ENCODE data around the gene NUDCD3. TPM values are rescaled to one million over a fixed set of nuclear protein-coding genes. Genes with fewer than 3 reads are reported as not detected.

Gene NUDCD3
- total RNA-seq, 4 donors from 2014 or later: 44.7 to 57.3 (median 49.7) TPM

GRCh38 chr7:44411306-44411705, 79.2 kb downstream of the NUDCD3 start:
- DNase-seq (ENCODE audit: low spot score in 2 of 2): no peak
- 97 to 99% methylated on average over 2 of the region's 2 CpGs for WGBS, 2 donors
- Histone ChIP-seq H3K4me1 (peaks cover 0 to 21% (median 3%) of the 10 kb centered on the region in 4 donors), H3K27ac (no peak overlapping the region), H3K27me3 (no peaks in the 10 kb centered on the region), H3K9me3 (peaks cover 0 to 20% (median 0%) of the 10 kb centered on the region in 4 donors), H3K36me3 (peaks cover 0 to 30% (median 0%) of the 10 kb centered on the region in 3 donors), H3K4me3 (no peak overlapping the region)
- TF ChIP-seq POLR2A (IDR thresholded peaks at IDR 0.05) (no peak), EP300 (IDR thresholded peaks at IDR 0.05) (no peak)

DNA sequence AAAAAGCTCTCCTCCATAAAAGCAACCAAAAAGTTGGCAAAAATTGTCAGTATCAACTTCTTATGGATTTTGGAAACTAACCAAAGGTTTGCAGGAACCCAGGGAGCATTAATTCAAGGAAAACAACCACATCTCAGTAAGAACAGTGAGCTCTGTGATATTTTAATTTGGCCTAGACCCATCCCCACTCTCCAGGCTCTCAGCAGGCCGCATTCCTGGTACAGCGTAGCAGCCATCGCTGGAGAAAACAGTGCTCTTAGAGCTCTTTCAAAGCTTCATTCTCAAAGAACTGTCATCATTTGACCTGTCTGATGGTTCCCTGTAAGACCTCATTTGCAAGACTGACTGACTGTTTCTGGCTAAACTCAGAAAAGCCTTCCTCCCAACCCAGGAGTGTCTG, 81.9 kb downstream of the NUDCD3 start:
- Histone ChIP-seq H3K4me3 (no peak overlapping the region), H3K9me3 (peaks cover 0 to 20% (median 0%) of the 10 kb centered on the region in 4 donors), H3K27ac (peak overlapping the region in 1 of 4 donors; percentile 23), H3K36me3 (peaks cover 0 to 45% (median 0%) of the 10 kb centered on the region in 3 donors), H3K4me1 (peaks cover 0 to 21% (median 3%) of the 10 kb centered on the region in 4 donors), H3K27me3 (no peaks in the 10 kb centered on the region)
- 36 to 39% methylated on average over 3 of the region's 3 CpGs for WGBS, 2 donors
- TF ChIP-seq, protein P1, sequence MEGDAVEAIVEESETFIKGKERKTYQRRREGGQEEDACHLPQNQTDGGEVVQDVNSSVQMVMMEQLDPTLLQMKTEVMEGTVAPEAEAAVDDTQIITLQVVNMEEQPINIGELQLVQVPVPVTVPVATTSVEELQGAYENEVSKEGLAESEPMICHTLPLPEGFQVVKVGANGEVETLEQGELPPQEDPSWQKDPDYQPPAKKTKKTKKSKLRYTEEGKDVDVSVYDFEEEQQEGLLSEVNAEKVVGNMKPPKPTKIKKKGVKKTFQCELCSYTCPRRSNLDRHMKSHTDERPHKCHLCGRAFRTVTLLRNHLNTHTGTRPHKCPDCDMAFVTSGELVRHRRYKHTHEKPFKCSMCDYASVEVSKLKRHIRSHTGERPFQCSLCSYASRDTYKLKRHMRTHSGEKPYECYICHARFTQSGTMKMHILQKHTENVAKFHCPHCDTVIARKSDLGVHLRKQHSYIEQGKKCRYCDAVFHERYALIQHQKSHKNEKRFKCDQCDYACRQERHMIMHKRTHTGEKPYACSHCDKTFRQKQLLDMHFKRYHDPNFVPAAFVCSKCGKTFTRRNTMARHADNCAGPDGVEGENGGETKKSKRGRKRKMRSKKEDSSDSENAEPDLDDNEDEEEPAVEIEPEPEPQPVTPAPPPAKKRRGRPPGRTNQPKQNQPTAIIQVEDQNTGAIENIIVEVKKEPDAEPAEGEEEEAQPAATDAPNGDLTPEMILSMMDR (IDR thresholded peaks at IDR 0.05): no peak
- TF ChIP-seq EP300 (IDR thresholded peaks at IDR 0.05) (no peak), POLR2A (IDR thresholded peaks at IDR 0.05) (no peak)
- DNase-seq (ENCODE audit: low spot score in 2 of 2): no peak

DNA sequence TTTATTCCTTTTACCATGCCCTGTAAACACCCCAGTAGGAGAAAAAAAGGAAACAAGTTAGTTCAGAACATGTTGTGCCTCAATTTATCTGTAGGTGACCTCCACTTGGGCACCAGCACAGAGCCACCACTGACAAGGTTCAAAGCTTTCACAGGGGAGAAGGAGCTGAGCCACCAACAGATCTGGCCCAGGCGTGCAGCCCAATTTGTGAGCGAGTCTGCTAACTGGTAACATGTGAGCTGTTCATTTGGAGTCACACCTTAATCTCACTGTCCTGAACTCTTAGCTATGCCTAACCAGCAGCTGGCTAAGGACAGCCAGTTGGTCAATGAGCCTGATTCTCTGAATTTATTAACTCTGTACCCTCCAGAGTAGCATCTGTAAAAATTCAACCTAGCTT, 86.7 kb downstream of the NUDCD3 start:
- WGBS, 2 donors: 83 to 93% methylated on average over 2 of the region's 2 CpGs
- Histone ChIP-seq H3K4me3 (no peak overlapping the region), H3K27me3 (no peaks in the 10 kb centered on the region), H3K36me3 (peaks cover 0 to 57% (median 0%) of the 10 kb centered on the region in 3 donors), H3K27ac (no peak overlapping the region), H3K9me3 (no peaks in the 10 kb centered on the region), H3K4me1 (peaks cover 0 to 13% (median 3%) of the 10 kb centered on the region in 4 donors)
- TF ChIP-seq, protein P1 (IDR thresholded peaks at IDR 0.05): no peak
- TF ChIP-seq EP300 (IDR thresholded peaks at IDR 0.05) (no peak), POLR2A (IDR thresholded peaks at IDR 0.05) (no peak)
- DNase-seq (ENCODE audit: low spot score in 2 of 2): no peak

DNA sequence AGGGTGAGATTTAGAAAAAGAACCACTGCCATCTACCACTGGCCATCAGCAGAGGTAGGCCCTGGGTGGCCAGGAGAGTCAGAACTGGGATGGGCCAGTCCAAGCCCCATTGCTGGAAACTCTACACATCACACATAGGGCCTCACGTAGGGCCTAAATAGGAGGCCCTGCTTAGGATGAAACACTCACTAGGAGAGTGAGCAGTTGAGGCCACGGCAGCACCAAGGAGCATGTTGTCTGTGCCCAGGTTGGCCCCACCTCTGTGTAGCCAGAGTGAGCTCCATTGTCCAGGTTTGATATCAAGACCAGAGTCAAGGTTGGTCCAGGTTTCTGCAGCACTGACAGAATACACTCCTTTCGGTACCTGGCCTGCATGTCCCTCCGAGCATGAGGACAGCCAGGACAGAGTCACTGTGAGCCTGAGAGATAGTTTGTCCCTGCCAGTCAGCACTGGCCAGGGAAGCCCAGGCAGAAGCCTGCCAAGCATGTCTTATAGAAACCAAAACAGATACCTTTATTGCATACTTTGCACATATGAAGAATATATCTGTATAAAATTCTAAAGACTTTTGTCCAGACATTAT, 87.2 kb downstream of the NUDCD3 start:
- 93 to 100% methylated on average over 2 to 4 of the region's 4 CpGs for WGBS, 2 donors
- no peak for DNase-seq (ENCODE audit: low spot score in 2 of 2)
- TF ChIP-seq, protein P1 (IDR thresholded peaks at IDR 0.05): no peak
- TF ChIP-seq POLR2A (IDR thresholded peaks at IDR 0.05): no peak
- TF ChIP-seq EP300 (IDR thresholded peaks at IDR 0.05): no peak
- H3K36me3 ChIP-seq: peaks cover 0 to 62% (median 0%) of the 10 kb centered on the region in 3 donors
- H3K4me3 ChIP-seq: no peak overlapping the region
- H3K27ac ChIP-seq: no peak overlapping the region
- H3K4me1 ChIP-seq: peaks cover 0 to 8% (median 1%) of the 10 kb centered on the region in 4 donors
- H3K27me3 ChIP-seq: no peaks in the 10 kb centered on the region
- H3K9me3 ChIP-seq: no peaks in the 10 kb centered on the region

- TF ChIP-seq, protein P1 (IDR thresholded peaks at IDR 0.05): no peak
- TF ChIP-seq EP300 (IDR thresholded peaks at IDR 0.05) (no peak), POLR2A (IDR thresholded peaks at IDR 0.05) (no peak)
- Histone ChIP-seq H3K4me3 (no peak overlapping the region), H3K4me1 (peaks cover 0 to 3% (median 0%) of the 10 kb centered on the region in 4 donors), H3K9me3 (no peaks in the 10 kb centered on the region), H3K27ac (no peak overlapping the region), H3K27me3 (no peaks in the 10 kb centered on the region), H3K36me3 (peaks cover 0 to 69% (median 0%) of the 10 kb centered on the region in 3 donors)
- WGBS, 2 donors: 93 to 98% methylated on average over 14 of the region's 14 CpGs
- DNase-seq (ENCODE audit: low spot score in 2 of 2): no peak
Measured at GRCh38 chr7:44402401-44403060, 87.9 kb downstream of the NUDCD3 start.
